Stimulated activated CD4-positive, alpha-beta T cell treated with anti-CD3 and anti-CD28 coated beads, Interleukin-1b, Interleukin-23, amount 100 ng/mL, for 1 hour (primary cell): Measurements from ENCODE around the gene ZBED6.
"Not testable (repeated sequence)": the region's sequence is repeated elsewhere in the genome, so short reads cannot be mapped to it uniquely, and the experiment has no call there.

Experiments
- DNase-seq, 2 donors: peaks; one replicate each; pipeline ENCODE4 v3.0.0-alpha.2; 2020; ENCODE audit warnings: low read depth in 2 of 2

ZBED6 gene

GRCh38 chr1:203778789-203779188, 16.6 kb upstream of the ZBED6 start:
- no peak for DNase-seq

- DNase-seq = no peak
These were observed 13.5 kb upstream of the ZBED6 start for GRCh38 chr1:203781962-203782361.

- no peak for DNase-seq
These were observed 5.5 kb upstream of the ZBED6 start for GRCh38 chr1:203789966-203790365.

GRCh38 chr1:203791498-203791897, 3.9 kb upstream of the ZBED6 start:
- DNase-seq = no peak

GRCh38 chr1:203792486-203792885, 2.9 kb upstream of the ZBED6 start:
- no peak for DNase-seq

GRCh38 chr1:203793561-203793960, 1.9 kb upstream of the ZBED6 start:
- not testable (repeated sequence) for DNase-seq

GRCh38 chr1:203794764-203795440, 521 bp upstream of the ZBED6 start:
- no peak for DNase-seq

- no peak for DNase-seq
These were observed 798 bp downstream of the ZBED6 start for GRCh38 chr1:203796236-203796605.

- no peak for DNase-seq
These were observed 1.8 kb downstream of the ZBED6 start for GRCh38 chr1:203797216-203797615.

GRCh38 chr1:203797948-203798655, 2.7 kb downstream of the ZBED6 start:
- DNase-seq = no peak

- no peak for DNase-seq
These were observed 3.7 kb downstream of the ZBED6 start for GRCh38 chr1:203799157-203799556.

GRCh38 chr1:203799971-203800370, 4.5 kb downstream of the ZBED6 start:
- DNase-seq = no peak

GRCh38 chr1:203805689-203806088, 10.3 kb downstream of the ZBED6 start:
- no peak for DNase-seq

GRCh38 chr1:203807196-203807595, 11.8 kb downstream of the ZBED6 start:
- DNase-seq = no peak

GRCh38 chr1:203813581-203814341, 18.3 kb downstream of the ZBED6 start:
- no peak for DNase-seq

GRCh38 chr1:203818399-203818798, 23.0 kb downstream of the ZBED6 start:
- no peak for DNase-seq

GRCh38 chr1:203823306-203823705, 27.9 kb downstream of the ZBED6 start:
- no peak for DNase-seq

GRCh38 chr1:203826175-203826574, 30.8 kb downstream of the ZBED6 start:
- DNase-seq = no peak

- no peak for DNase-seq
These were observed 32.6 kb downstream of the ZBED6 start for GRCh38 chr1:203828002-203828401.

GRCh38 chr1:203828503-203828902, 33.1 kb downstream of the ZBED6 start:
- DNase-seq = no peak

- not testable (repeated sequence) for DNase-seq
These were observed 33.8 kb downstream of the ZBED6 start for GRCh38 chr1:203829247-203829646.

GRCh38 chr1:203835476-203835875, 40.1 kb downstream of the ZBED6 start:
- no peak for DNase-seq

GRCh38 chr1:203839081-203839480, 43.7 kb downstream of the ZBED6 start:
- no peak for DNase-seq
